Tibial nerve (tissue), 4 donors: ENCODE results near the gene OCA2. TPM values are rescaled to one million over a fixed set of nuclear protein-coding genes. Genes with fewer than 3 reads are reported as not detected.

Experiments
- DNase-seq, 2 donors: peaks; one replicate each; pipeline ENCODE4 v3.0.0-alpha.2; 2019; ENCODE audit warnings: low spot score in 2 of 2
- H3K27ac ChIP-seq, 4 donors: fragments of 200-600 bp; sonication (generic) in 3 of 4; one replicate each; pipeline ENCODE4 v1.5.1; 2017 to 2019; ENCODE audit warnings: mild to moderate bottlenecking in 1 of 4
- H3K27me3 ChIP-seq, 2 donors: fragments of 200-600 bp; sonication (generic) in 1 of 2; one replicate each; pipeline versions ENCODE4 v1.5.1 to v1.6.0; 2017 to 2019
- H3K36me3 ChIP-seq, 3 donors: fragments of 200-600 bp; sonication (generic); one replicate each; pipeline ENCODE4 v1.5.1; 2018 to 2019
- H3K4me1 ChIP-seq, 4 donors: fragments of 200-600 bp; sonication (generic) in 3 of 4; one replicate each; pipeline ENCODE4 v1.5.1; 2017 to 2019
- H3K4me3 ChIP-seq, 4 donors: fragments of 200-600 bp; sonication (generic) in 3 of 4; one replicate each; pipeline ENCODE4 v1.5.1; 2017 to 2019; ENCODE audit warnings: mild to moderate bottlenecking in 1 of 4, moderate library complexity in 1 of 4
- H3K9me3 ChIP-seq, 4 donors: fragments of 200-600 bp; sonication (generic) in 3 of 4; one replicate each; pipeline ENCODE4 v1.5.1; 2017 to 2019
- CTCF ChIP-seq, 5 experiments: fragments of 200-600 bp in 3 of 5; fragments of 450-650 bp in 2 of 5; sonication (generic) in 3 of 5; IDR thresholded peaks; one replicate each; pipeline ENCODE4 v1.5.1; 2016 to 2019; ENCODE audit warnings: antibody characterized with exemption in 5 of 5, mild to moderate bottlenecking in 3 of 5, moderate library complexity in 2 of 5
- EP300 ChIP-seq, 2 donors: sonication (generic); formaldehyde crosslinking; IDR thresholded peaks; one replicate each; pipeline ENCODE4 v1.6.1; 2017; ENCODE audit warnings: antibody characterized with exemption in 2 of 2, mild to moderate bottlenecking in 1 of 2
- POLR2A ChIP-seq, 2 donors: fragments of 450-650 bp; IDR thresholded peaks; one replicate each; pipeline ENCODE4 v1.6.1; 2017; ENCODE audit warnings: antibody characterized with exemption in 2 of 2, mild to moderate bottlenecking in 2 of 2, moderate library complexity in 2 of 2
- WGBS, 2 donors: methylation state at CpG; one replicate each; pipeline ENCODE4 v1.1.5; 2018; 5-methylcytosine and 5-hydroxymethylcytosine counted together
- total RNA-seq, 4 donors: library from RNA; depleted of rRNA; stranded (reverse); fragments of >200 nt; gene quantifications; one replicate each; pipeline ENCODE4 v1.1.0, GENCODE V29; 2016

Gene OCA2
- total RNA-seq, 4 donors from 2014 or later = 2.7 to 19.7 (median 6.5) TPM; not detected in 1

- TF ChIP-seq POLR2A (IDR thresholded peaks at IDR 0.05) = no peak
- TF ChIP-seq CTCF (IDR thresholded peaks at IDR 0.05) = no peak
- TF ChIP-seq EP300 (IDR thresholded peaks at IDR 0.05) = no peak
- Histone ChIP-seq H3K27me3 (no peaks in the 10 kb centered on the region), H3K36me3 (no peaks in the 10 kb centered on the region), H3K9me3 (peaks cover 0 to 8% (median 0%) of the 10 kb centered on the region in 4 donors), H3K27ac (no peak overlapping the region), H3K4me3 (no peak overlapping the region), H3K4me1 (peaks cover 0 to 8% (median 0%) of the 10 kb centered on the region in 4 donors)
- WGBS, 2 donors = 82 to 84% methylated on average over 12 of the region's 12 CpGs
- DNase-seq = no peak
These were observed 233.7 kb downstream of the OCA2 start for GRCh38 chr15:27865323-27865922.

GRCh38 chr15:27864719-27865118 lies 234.4 kb downstream of the OCA2 start:
- 83% methylated on average over 8 of the region's 8 CpGs for WGBS, 2 donors
- H3K27me3 ChIP-seq = no peaks in the 10 kb centered on the region
- H3K4me1 ChIP-seq = peaks cover 0 to 2% (median 0%) of the 10 kb centered on the region in 4 donors
- H3K27ac ChIP-seq = no peak overlapping the region
- no peak overlapping the region for H3K4me3 ChIP-seq
- H3K36me3 ChIP-seq = no peaks in the 10 kb centered on the region
- H3K9me3 ChIP-seq = peaks cover 0 to 8% (median 0%) of the 10 kb centered on the region in 4 donors
- no peak for DNase-seq
- TF ChIP-seq POLR2A (IDR thresholded peaks at IDR 0.05) (no peak), CTCF (IDR thresholded peaks at IDR 0.05) (no peak), EP300 (IDR thresholded peaks at IDR 0.05) (no peak)

- WGBS, 2 donors = 100% methylated on average over 2 of the region's 2 CpGs
- TF ChIP-seq CTCF (IDR thresholded peaks at IDR 0.05) (no peak), EP300 (IDR thresholded peaks at IDR 0.05) (no peak), POLR2A (IDR thresholded peaks at IDR 0.05) (no peak)
These were observed 235.0 kb downstream of the OCA2 start for GRCh38 chr15:27864086-27864485.

GRCh38 chr15:27863000-27863399 lies 236.1 kb downstream of the OCA2 start:
- 73 to 77% methylated on average over 6 of the region's 6 CpGs for WGBS, 2 donors
- TF ChIP-seq CTCF (IDR thresholded peaks at IDR 0.05) (no peak), EP300 (IDR thresholded peaks at IDR 0.05) (no peak)
- no peaks in the 10 kb centered on the region for H3K36me3 ChIP-seq
- no peak overlapping the region for H3K27ac ChIP-seq
- no peaks in the 10 kb centered on the region for H3K4me1 ChIP-seq
- DNase-seq = no peak
- peaks cover 0 to 10% (median 0%) of the 10 kb centered on the region in 4 donors for H3K9me3 ChIP-seq
- H3K27me3 ChIP-seq = no peaks in the 10 kb centered on the region
- H3K4me3 ChIP-seq = no peak overlapping the region

More at GRCh38 chr15:27864086-27864485, 235.0 kb downstream of the OCA2 start:
- no peaks in the 10 kb centered on the region for H3K27me3 ChIP-seq
- no peak for DNase-seq
- H3K36me3 ChIP-seq = no peaks in the 10 kb centered on the region
- no peak overlapping the region for H3K4me3 ChIP-seq
- H3K27ac ChIP-seq = no peak overlapping the region
- peaks cover 0 to 8% (median 0%) of the 10 kb centered on the region in 4 donors for H3K9me3 ChIP-seq
- H3K4me1 ChIP-seq = no peaks in the 10 kb centered on the region

GRCh38 chr15:27861171-27861570 lies 237.9 kb downstream of the OCA2 start:
- Histone ChIP-seq H3K4me3 (no peak overlapping the region), H3K9me3 (peaks cover 0 to 22% (median 0%) of the 10 kb centered on the region in 4 donors), H3K4me1 (no peaks in the 10 kb centered on the region), H3K27me3 (no peaks in the 10 kb centered on the region), H3K27ac (no peak overlapping the region), H3K36me3 (no peaks in the 10 kb centered on the region)
- DNase-seq = no peak
- 79 to 92% methylated on average over 8 of the region's 8 CpGs for WGBS, 2 donors
- TF ChIP-seq EP300 (IDR thresholded peaks at IDR 0.05) (no peak), CTCF (IDR thresholded peaks at IDR 0.05) (no peak), POLR2A (IDR thresholded peaks at IDR 0.05) (no peak)
